ENCODE results near the gene KLHDC7B.

GRCh38 chr22:50562523-50563412 is 17.1 kb downstream of the KLHDC7B start, which contains the start of gene SYCE3:
- TF ChIP-seq NR3C1 (CRISPR knock-in tag; conservative IDR thresholded peaks at IDR 0.05; ENCODE audit: low read depth): no peak
- TF ChIP-seq MLX (CRISPR knock-in tag; IDR thresholded peaks at IDR 0.05): no peak
- TF ChIP-seq CTCF (IDR thresholded peaks at IDR 0.05): peak; percentile 93
- TF ChIP-seq ATF6 (CRISPR knock-in tag; IDR thresholded peaks at IDR 0.05): no peak
- no peak for TF ChIP-seq ATF2 (CRISPR knock-in tag; IDR thresholded peaks at IDR 0.05; ENCODE audit: borderline replicate concordance, low read depth)
- TF ChIP-seq ESRRA (CRISPR knock-in tag; IDR thresholded peaks at IDR 0.05; ENCODE audit: borderline replicate concordance): no peak
- TF ChIP-seq JUN (CRISPR knock-in tag; IDR thresholded peaks at IDR 0.05): no peak
- TF ChIP-seq ELF4 (CRISPR knock-in tag; IDR thresholded peaks at IDR 0.05; ENCODE audit: low read depth): no peak
- TF ChIP-seq MAX (CRISPR knock-in tag; IDR thresholded peaks at IDR 0.05): peak; percentile 53; the same call in 1 of the 2 replicates
- no peak for TF ChIP-seq ZBTB21 (CRISPR knock-in tag; IDR thresholded peaks at IDR 0.05; ENCODE audit: borderline replicate concordance)
- no peak for TF ChIP-seq RELA (CRISPR knock-in tag; IDR thresholded peaks at IDR 0.05; ENCODE audit: borderline replicate concordance)
